IPS-NIHi7 (cell line): ENCODE results near the gene TMPRSS11A.

Experiments
- DNase-seq: peaks from one replicate; pipeline ENCODE4 v3.0.0; 2012; ENCODE audit warnings: mixed read lengths; ENCODE audit errors: extremely low spot score

The TMPRSS11A gene, protein sequence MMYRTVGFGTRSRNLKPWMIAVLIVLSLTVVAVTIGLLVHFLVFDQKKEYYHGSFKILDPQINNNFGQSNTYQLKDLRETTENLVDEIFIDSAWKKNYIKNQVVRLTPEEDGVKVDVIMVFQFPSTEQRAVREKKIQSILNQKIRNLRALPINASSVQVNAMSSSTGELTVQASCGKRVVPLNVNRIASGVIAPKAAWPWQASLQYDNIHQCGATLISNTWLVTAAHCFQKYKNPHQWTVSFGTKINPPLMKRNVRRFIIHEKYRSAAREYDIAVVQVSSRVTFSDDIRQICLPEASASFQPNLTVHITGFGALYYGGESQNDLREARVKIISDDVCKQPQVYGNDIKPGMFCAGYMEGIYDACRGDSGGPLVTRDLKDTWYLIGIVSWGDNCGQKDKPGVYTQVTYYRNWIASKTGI

GRCh38 chr4:67963356-67963755, at the start of gene TMPRSS11A:
Gene TMPRSS11A (minus strand): TSS chr4:67963493. CDS start chr4:67963393, 100 bp downstream.
- DNase-seq: no peak

DNA sequence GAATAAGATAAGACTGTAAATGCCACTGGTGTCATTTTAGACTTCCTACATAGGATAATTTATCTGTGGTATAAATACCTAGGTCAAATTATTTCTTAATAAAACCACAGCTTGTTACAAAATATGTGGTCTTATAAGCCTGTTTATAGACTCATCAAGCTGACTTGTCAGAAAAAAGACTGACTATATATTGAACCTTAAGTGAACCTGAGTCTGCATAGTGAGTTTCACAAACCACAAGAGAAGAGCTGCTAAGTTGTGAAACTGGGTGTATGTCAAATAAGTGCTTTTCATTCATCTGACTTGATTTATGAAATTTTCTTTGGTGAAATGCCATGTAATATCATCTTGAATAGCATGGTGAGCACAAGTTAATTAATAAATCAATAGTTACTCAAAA, 48.4 kb upstream of the TMPRSS11A start:
- DNase-seq: no peak

DNA sequence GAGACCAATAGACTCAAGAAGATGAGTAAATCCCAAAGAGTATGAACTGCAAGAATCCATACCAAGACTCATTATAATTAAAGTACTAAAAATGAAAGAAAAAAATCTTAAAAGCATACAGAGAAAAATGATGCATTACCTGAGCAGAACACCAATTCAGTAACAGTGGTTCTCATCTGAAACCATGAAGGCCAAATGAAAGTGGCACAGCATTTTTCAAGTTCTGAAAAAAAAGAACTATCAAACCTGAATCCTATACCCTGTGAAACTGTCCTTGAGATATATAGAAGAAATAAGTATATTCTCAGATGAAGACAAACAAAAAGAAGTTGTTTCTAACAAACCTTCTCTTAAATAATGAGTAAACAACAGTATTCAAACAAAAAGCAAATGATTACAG, 39.6 kb upstream of the TMPRSS11A start:
- no peak for DNase-seq

- no peak for DNase-seq
These were observed 32.8 kb upstream of the TMPRSS11A start for GRCh38 chr4:67996127-67996526.

- no peak for DNase-seq
These were observed 25.7 kb upstream of the TMPRSS11A start for GRCh38 chr4:67988991-67989390.

DNA sequence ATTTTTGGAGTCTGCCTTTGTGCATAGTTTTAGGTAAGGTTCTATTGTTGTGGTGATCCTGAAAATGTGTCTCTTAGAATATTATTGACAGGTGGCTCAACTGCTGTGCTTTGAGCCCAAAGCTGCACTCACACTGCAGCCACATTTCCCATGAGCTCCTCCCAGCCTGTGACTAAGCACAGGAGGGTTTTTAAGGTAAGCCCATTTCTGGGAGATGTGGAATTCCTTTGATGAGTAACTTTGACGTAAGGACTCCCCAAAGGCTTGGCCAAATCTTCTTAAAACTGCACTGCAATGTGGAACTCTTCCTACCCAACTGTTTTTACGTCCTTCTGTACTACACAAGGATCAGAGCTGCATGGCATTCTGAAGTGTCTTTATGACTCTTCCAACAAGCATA, 20.0 kb upstream of the TMPRSS11A start:
- DNase-seq: no peak

- DNase-seq: no peak
These were observed 17.2 kb upstream of the TMPRSS11A start for GRCh38 chr4:67980512-67980911.

DNA sequence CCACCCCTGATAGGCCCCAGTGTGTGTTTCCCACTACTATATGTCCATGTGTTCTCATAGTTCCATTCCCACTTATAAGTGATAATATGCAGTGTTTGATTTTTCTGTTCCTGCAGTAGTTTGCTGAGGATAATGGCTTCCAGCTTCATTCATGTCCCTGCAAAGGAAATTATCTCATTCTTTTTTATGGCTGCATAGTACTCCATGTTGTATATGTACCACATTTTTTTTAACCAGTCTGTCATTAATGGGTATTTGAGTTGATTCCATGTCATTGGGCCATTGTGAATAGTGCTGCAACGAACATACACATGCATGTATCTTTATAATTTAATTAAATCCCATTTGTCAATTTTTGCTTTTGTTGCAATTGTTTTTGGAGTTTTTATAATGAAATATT, 10.3 kb upstream of the TMPRSS11A start:
- no peak for DNase-seq

GRCh38 chr4:67954890-67955289, 8.4 kb downstream of the TMPRSS11A start:
- no peak for DNase-seq

- DNase-seq: no peak
These were observed 22.2 kb downstream of the TMPRSS11A start for GRCh38 chr4:67941074-67941473.

GRCh38 chr4:67940506-67940905, 22.8 kb downstream of the TMPRSS11A start:
- no peak for DNase-seq

DNA sequence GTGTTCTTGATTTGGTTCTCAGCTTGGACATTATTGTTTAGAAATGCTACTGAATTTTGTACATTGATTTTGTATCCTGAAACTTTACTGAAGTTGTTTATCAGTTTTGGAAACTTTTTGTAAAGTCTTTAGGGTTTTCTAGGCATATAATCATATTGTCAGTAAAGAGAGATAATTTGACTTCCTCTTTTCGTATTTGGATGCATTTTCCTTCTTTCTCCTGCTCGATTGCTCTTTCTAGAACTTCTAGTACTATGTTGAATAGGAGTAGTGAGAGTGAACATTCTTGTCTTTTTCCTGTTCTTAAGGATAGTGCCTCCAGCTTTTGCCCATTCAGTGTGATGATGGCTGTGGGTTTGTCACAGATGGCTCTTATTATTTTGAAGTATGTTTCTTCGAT, 24.1 kb downstream of the TMPRSS11A start:
- no peak for DNase-seq

- DNase-seq: no peak
These were observed 27.4 kb downstream of the TMPRSS11A start for GRCh38 chr4:67935888-67936287.

DNA sequence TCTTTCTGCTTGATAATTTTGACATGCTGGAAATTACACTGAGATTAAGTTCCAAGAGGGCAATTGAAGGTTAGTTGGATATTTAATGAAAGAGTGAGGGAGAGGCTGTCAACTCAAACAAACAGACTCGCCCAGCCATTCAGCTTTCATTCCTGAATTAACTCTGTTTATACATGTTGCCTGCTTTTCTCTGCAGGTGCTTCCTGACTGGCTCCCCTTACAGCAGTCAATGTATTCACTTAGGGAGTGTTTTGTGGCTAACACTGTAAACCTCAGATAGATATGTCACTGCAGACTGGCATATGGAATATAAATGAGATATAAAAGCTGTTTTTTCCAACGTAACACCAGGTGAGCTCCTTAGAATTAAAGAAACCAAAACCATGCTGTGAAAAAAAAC, 28.7 kb downstream of the TMPRSS11A start:
- DNase-seq: peak; percentile 21

DNA sequence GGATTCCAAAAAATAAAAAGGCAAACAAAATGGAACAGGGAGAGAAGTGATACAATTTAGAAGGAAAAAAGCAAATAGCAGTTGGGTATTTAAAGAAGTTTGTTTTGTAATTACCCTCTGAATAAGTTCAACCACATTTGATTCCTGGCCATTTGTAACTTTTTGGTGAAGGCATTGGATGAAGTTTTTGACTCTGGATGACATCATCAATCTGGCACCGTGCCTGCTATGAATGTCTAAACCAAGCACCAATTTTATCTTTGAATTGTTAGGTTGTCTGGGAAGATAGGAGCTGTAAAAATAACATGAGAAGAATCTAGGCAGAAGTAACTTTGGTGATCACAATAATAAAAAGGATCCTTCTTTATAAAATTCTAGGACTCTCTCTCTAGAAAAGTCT, 29.5 kb downstream of the TMPRSS11A start:
- no peak for DNase-seq

GRCh38 chr4:67933038-67933437, 30.3 kb downstream of the TMPRSS11A start:
- DNase-seq: no peak

DNA sequence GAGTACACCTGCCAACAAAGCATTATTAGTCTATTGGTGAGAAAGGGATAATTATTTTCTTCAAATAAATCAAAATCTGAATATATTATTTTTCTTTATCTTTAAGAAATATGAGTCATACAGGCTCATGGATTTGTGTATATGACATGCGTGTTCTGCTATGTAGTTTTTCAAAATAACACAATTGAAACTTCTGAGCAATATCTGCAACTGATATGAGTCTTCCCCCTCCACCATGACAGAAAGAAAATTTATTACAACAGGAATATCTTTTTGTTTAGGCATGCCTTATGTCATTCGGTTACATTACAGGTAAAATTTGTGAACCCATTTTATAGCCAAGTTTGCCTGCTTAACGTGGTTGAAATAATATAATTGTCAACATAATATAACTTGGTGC, 32.0 kb downstream of the TMPRSS11A start:
- DNase-seq: no peak

GRCh38 chr4:67929426-67929825, 33.9 kb downstream of the TMPRSS11A start:
- DNase-seq: no peak

- peak; percentile 13 for DNase-seq
These were observed 34.7 kb downstream of the TMPRSS11A start for GRCh38 chr4:67928546-67928945.

DNA sequence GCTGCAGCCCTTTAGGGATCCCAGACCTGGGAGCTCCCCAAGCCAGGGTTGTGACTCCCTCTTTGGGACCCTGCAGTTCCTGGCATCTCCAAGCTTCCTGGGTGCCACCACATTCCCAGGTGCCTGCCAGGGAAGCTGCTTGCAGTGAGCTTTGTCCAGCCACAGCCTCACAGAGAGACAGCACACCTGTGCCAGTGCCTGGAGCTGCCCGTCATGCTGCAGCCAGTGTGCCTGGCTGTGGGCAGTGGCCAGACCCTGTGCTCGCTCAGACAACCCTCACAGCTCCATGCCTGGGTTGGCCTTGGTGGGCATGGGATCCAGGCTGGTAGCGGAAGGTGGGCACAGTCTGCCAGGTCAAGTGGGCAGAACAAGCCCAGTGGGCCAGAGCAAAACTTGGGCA, 36.0 kb downstream of the TMPRSS11A start:
- DNase-seq: no peak

GRCh38 chr4:67926485-67926884, 36.8 kb downstream of the TMPRSS11A start:
- DNase-seq: no peak

GRCh38 chr4:67922697-67923096, 40.6 kb downstream of the TMPRSS11A start:
- DNase-seq: no peak

GRCh38 chr4:67918428-67918827, 44.9 kb downstream of the TMPRSS11A start:
- peak; percentile 24 for DNase-seq
